ENCODE measurements around the gene GNAI1.

GRCh38 chr7:80263821-80264220, 129.2 kb downstream of the GNAI1 start:
- TF ChIP-seq TAF1 (conservative IDR thresholded peaks at IDR 0.05) (no peak), CTCF (IDR thresholded peaks at IDR 0.05; ENCODE audit: low read depth, low read length, missing input control) (no peak), RAD21 (IDR thresholded peaks at IDR 0.05) (no peak), JUND (IDR thresholded peaks at IDR 0.05) (no peak), YY1 (IDR thresholded peaks at IDR 0.05) (no peak)
